Medulla oblongata (tissue), 1 donor: ENCODE measurements around the gene ZNF407.
"Not testable (repeated sequence)": the region's sequence is repeated elsewhere in the genome, so short reads cannot be mapped to it uniquely, and the experiment has no call there.

Experiments used
- DNase-seq: peaks from one replicate; pipeline ENCODE4 v3.0.0-alpha.2; 2015; ENCODE audit errors: extremely low spot score

Gene ZNF407

GRCh38 chr18:74967979-74968378, 370.3 kb downstream of the ZNF407 start:
- no peak for DNase-seq

GRCh38 chr18:74971358-74971757, 373.7 kb downstream of the ZNF407 start:
- DNase-seq = not testable (repeated sequence)

- DNase-seq = not testable (repeated sequence)
These were observed 374.1 kb downstream of the ZNF407 start for GRCh38 chr18:74971776-74972175.

GRCh38 chr18:74972354-74972753, 374.7 kb downstream of the ZNF407 start:
- no peak for DNase-seq

GRCh38 chr18:74975001-74975400, 377.3 kb downstream of the ZNF407 start:
- DNase-seq = no peak

GRCh38 chr18:74976331-74976909, 378.8 kb downstream of the ZNF407 start:
- no peak for DNase-seq

- DNase-seq = no peak
These were observed 379.4 kb downstream of the ZNF407 start for GRCh38 chr18:74977041-74977440.

GRCh38 chr18:74980669-74981068, 383.0 kb downstream of the ZNF407 start:
- DNase-seq = peak; percentile 61

GRCh38 chr18:74981476-74981875, 383.8 kb downstream of the ZNF407 start:
- DNase-seq = no peak

- peak; percentile 43 for DNase-seq
These were observed 385.4 kb downstream of the ZNF407 start for GRCh38 chr18:74982946-74983635.

GRCh38 chr18:74989134-74989533, 391.5 kb downstream of the ZNF407 start:
- DNase-seq = no peak

- DNase-seq = peak; percentile 22
These were observed 393.0 kb downstream of the ZNF407 start for GRCh38 chr18:74990563-74991081.

- no peak for DNase-seq
These were observed 397.1 kb downstream of the ZNF407 start for GRCh38 chr18:74994502-74995418.

- no peak for DNase-seq
These were observed 397.7 kb downstream of the ZNF407 start for GRCh38 chr18:74995419-74995736.

GRCh38 chr18:74996055-74996454, 398.4 kb downstream of the ZNF407 start:
- no peak for DNase-seq

- no peak for DNase-seq
These were observed 399.3 kb downstream of the ZNF407 start for GRCh38 chr18:74996996-74997395.

GRCh38 chr18:75000920-75001319, 403.2 kb downstream of the ZNF407 start:
- no peak for DNase-seq

GRCh38 chr18:75003039-75003438, 405.4 kb downstream of the ZNF407 start:
- peak; percentile 23 for DNase-seq

GRCh38 chr18:75003764-75004690, 406.4 kb downstream of the ZNF407 start:
- DNase-seq = no peak

GRCh38 chr18:75005626-75006025, 408.0 kb downstream of the ZNF407 start:
- no peak for DNase-seq

- DNase-seq = no peak
These were observed 410.5 kb downstream of the ZNF407 start for GRCh38 chr18:75008186-75008585.
